Activated CD8-positive, alpha-beta memory T cell treated with anti-CD3 and anti-CD28 coated beads, Interleukin-2, amount 50 U/mL, for 4 hours (primary cell): Measurements from ENCODE around the gene FCHO1.

ENCODE experiments used
- DNase-seq: peaks from one replicate; pipeline ENCODE4 v3.0.0-alpha.2; 2020

Gene FCHO1

DNA sequence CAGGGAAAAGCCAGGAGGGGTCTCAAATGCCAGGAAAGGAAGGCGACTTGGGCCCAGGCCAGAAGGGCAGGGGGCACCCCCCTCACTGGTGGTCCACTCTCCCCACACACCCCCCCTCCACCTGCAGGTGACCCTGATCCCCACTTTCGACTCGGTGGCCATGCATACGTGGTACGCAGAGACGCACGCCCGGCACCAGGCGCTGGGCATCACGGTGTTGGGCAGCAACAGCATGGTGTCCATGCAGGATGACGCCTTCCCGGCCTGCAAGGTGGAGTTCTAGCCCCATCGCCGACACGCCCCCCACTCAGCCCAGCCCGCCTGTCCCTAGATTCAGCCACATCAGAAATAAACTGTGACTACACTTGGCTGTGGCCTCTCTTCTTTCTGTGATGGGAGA, 17.1 kb upstream of the FCHO1 start:
- no peak for DNase-seq

- no peak for DNase-seq
These were observed 15.9 kb upstream of the FCHO1 start for GRCh38 chr19:17735410-17735809.

DNA sequence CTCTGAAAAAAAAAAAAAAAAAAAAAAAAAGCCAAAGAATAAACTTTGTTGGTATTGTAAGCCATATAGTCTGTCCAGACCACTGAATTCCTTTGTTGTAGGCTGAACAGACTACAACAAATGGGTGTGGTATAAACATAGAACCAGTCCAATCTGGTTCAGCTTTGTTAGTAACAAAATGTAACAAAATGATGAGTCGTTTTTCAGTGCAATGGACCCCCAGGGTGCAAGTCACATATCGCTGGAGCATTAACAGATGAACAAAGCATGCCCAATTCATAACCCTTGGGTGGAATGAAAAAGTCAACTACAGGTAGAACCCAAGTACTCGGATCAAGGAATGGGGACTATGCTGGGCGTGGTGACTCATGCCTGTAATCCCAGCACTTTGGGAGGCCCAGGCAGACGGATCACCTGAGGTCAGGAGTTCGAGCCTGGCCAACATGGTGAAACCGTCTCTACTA, 13.6 kb upstream of the FCHO1 start:
- no peak for DNase-seq

GRCh38 chr19:17739121-17739875, 12.0 kb upstream of the FCHO1 start:
- no peak for DNase-seq

DNA sequence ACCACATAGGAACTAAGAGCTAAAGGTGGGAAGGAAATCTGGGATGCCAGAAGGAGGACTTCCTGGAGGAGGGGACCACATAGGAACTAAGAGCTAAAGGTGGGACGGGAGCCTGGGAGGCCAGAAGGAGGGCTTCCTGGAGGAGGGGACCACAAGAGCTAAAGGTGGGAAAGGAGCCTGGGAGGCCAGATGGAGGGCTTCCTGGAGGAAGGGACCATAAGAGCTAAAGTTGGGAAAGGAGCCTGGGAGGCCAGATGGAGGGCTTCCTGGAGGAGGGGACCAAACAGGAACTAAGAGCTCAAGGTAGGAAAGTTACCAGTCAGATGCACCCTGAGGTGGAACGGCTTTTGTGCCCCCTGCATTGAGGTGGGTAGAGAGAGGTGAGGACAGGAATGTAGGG, 9.8 kb upstream of the FCHO1 start:
- no peak for DNase-seq

GRCh38 chr19:17743874-17744580, 7.2 kb upstream of the FCHO1 start:
- no peak for DNase-seq

DNA sequence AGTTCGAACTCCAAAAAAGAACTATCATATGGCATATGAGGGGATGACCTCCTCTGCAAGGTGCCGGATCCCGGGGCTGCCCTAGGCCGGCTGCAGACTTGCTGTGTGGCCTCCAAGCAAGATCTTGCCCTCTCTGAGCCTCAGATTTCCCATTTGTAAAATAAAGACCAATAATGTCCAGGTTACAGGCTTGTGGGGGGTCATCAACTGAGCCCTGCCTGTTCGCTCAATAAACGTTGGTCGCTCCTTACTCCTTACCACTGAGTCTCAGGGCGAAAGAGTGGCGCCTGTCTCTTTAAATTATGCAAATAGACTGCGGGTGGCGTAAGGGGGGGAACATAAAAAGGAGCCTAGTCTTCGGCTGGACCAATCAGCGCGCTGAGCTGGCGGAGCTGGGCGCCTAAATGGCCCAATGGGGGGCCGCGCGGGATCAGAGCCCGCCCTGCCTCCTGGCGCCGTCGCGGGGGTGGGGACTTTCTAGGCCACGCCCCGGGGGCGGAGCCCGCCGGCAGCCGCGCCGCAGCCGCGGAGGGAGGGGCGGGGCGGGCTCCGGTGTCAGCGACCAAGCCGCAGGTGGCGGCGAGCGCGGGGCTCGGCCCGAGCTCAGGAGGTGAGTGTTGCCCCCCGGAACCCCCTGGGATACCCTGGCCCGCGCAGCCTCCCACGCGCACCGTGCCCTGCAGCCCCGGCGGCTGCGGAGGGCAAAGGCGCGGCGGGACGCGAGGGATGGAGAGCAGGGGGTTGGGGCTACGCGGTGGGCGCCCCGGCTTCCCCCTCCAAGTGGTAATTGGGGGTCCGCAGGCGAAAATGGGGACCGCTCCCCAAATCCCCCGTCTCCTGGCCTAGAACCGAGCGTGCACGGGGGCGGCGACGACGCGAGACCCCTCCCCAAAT, 3.8 kb upstream of the FCHO1 start:
- DNase-seq = peak; percentile 92

GRCh38 chr19:17748884-17749638, 2.2 kb upstream of the FCHO1 start:
- no peak for DNase-seq

GRCh38 chr19:17749912-17750317, 1.4 kb upstream of the FCHO1 start:
- peak; percentile 27 for DNase-seq

DNA sequence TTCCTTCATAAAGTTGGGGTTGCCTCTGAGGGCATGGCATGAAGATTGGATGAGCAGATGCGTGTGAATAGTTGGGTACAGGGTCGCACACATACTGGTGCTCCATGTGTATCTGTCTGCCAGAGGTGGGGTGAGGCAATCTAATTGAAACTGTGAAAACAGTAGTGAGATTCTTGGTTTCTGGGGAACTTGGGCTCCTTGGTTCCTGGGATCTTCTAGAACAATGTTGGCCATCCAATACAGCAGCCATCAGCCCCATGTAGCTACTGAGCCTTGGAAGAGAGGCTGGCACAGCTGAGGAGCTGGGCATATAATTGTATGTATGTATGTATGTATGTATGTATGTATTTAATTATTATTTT, 616 bp downstream of the FCHO1 start:
- no peak for DNase-seq

DNA sequence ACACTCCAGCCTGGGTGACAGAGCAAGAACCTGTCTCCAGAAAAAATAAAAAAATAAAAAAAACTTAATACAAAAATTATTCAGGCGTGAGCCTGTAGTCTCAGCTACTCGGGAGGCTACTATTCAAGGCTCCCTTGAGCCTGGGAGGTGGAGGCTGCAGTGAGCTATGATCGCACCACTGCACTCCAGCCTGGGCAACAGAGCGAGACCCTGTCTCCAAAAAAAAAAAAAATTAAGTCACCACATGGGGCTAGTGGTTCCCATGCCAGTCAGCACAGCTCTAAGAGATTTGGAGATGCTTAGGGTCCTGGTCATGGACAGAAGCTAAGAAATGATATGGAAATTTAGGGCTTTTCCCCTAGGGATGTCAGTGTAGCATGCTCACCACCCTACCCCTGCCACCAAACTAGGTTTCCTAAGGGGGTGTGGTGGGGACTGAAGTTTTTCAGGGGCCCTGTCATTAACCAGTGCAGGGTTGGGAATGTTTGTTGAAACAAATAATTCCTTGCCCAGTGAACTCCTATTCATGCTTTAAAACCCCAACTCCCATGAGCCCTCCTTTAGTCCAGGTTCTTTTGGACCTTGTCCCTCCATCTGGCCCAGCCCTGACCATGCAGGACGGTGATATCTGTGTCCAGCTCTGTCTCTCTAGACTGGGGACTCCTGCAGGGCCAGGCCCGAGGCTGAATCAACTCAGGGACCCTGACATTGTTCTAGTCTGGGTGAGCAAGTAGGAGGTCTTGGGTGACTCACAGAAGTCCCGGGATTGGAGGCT, 1.8 kb downstream of the FCHO1 start:
- no peak for DNase-seq

DNA sequence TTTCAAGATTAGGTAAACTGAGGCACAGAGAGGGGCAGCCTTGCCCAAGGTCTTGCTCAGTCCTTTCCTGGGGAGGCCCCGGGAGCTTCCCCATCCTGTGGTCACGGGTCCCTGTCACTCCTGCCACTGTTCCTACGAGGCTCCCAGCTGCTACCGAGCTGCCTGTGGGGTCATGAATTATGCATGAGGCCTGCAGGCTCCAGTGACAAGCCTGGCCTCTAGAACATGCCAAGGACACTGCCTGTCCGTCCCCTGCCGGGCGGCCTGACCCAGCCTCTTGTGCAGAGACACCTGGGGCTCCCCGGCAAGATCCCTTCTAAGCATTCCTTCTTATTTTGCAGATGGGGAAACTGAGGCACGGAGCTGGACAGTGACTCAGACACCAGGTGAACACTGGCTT, 2.7 kb downstream of the FCHO1 start:
- DNase-seq = no peak

GRCh38 chr19:17754634-17755442, 3.6 kb downstream of the FCHO1 start:
- no peak for DNase-seq

GRCh38 chr19:17755443-17755890, 4.2 kb downstream of the FCHO1 start:
- no peak for DNase-seq

- DNase-seq = peak; percentile 29
These were observed 4.8 kb downstream of the FCHO1 start for GRCh38 chr19:17755977-17756670.

DNA sequence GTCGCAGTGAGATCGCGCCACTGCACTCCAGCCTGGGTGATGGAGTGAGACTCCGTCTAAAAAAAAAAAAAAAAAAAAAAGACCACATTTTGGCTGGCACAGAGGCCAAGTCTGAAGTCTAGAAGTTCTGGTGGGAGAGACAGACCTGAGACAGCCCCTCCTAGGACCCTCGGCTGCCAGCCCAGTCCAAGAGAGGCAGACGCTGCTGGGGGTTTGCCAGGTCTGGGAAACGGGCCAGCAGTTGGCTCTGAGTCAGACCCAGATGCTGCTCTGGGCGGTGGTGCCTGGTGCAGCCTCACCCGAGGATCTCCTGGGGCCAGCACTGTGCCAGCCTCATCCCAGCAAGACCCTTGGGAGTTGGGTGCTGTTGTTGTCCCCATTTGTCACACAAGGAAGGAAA, 5.8 kb downstream of the FCHO1 start:
- DNase-seq = no peak

- DNase-seq = no peak
These were observed 7.2 kb downstream of the FCHO1 start for GRCh38 chr19:17758515-17758914.

DNA sequence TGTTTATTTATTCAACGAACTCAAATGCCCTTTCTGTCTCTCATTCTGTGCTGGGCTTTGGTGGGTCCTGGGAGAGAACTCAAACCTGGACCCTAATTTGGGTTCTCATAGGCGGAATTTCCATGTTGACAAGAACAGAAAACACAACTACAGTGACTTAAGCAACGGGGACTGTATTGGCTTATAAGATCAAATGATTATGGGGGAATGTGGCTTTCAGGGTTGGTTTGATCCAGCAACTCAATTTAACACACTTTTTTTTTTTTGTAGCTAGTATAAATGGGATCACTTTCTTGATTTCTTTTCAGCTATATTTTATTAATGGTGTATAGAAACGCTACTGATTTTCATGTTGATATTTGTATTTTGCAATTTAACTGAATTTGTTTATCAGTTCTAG, 9.9 kb downstream of the FCHO1 start:
- DNase-seq = no peak

DNA sequence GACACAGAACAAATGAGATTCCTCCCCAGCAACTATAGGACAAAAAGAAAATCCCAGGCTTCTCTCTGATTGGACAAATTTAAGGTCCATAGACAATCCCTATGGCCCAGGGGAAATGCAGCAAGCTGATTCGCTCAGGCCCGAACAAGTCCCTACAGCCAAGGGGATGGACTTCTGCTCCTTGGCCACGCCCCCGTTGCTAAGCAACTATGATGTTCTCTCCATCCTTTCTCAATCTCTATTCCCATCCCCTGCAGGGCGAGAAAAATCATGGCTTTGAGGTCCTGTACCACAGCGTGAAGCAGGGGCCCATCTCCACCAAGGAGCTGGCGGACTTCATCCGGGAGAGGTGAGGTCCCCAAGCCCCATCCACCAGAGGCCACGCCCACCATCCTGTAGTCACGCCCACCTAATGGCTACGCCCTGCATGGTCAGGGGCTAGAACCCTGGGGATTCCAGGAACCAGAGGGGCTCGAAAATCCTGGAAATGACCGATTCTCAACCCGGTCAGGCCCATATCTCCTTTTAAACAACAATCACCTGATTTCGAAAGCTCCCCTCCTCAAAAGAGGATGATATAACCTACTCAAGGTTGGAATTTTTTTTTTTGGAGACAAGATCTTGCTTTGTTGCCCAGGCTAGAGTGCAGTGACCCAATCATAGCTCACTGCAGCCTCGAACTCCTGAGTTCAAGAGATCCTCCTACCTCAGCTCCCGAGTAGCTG, 11.4 kb downstream of the FCHO1 start:
- DNase-seq = no peak

- no peak for DNase-seq
These were observed 13.1 kb downstream of the FCHO1 start for GRCh38 chr19:17764348-17764747.
